Adipose tissue (tissue), 3 donors: ENCODE results near the gene GMIP. TPM values are rescaled to one million over a fixed set of nuclear protein-coding genes. Genes with fewer than 3 reads are reported as not detected.
"Not testable (repeated sequence)": the region's sequence is repeated elsewhere in the genome, so short reads cannot be mapped to it uniquely, and the experiment has no call there.

ENCODE experiments used
- H3K27ac ChIP-seq: one replicate; pipeline ENCODE4 v1.5.1; 2013; ENCODE audit warnings: low read depth, low read length
- WGBS, 3 donors: extraction: QIAGEN DNeasy Blood & Tissue Kit; methylation state at CpG; one replicate each; pipeline ENCODE4 v1.1.7; 2013; 5-methylcytosine and 5-hydroxymethylcytosine counted together
- polyA plus RNA-seq, 3 donors: library from polyadenylated mRNA; stranded (reverse); fragments of 200-250 nt; gene quantifications; one replicate each; pipeline ENCODE4 v1.2.3, GENCODE V29; 2013
- donor health status: healthy with polysubstance abuse.
- donor health status: Bipolar disorder and iron deficiency.
- donor health status: healthy.

Gene GMIP, protein sequence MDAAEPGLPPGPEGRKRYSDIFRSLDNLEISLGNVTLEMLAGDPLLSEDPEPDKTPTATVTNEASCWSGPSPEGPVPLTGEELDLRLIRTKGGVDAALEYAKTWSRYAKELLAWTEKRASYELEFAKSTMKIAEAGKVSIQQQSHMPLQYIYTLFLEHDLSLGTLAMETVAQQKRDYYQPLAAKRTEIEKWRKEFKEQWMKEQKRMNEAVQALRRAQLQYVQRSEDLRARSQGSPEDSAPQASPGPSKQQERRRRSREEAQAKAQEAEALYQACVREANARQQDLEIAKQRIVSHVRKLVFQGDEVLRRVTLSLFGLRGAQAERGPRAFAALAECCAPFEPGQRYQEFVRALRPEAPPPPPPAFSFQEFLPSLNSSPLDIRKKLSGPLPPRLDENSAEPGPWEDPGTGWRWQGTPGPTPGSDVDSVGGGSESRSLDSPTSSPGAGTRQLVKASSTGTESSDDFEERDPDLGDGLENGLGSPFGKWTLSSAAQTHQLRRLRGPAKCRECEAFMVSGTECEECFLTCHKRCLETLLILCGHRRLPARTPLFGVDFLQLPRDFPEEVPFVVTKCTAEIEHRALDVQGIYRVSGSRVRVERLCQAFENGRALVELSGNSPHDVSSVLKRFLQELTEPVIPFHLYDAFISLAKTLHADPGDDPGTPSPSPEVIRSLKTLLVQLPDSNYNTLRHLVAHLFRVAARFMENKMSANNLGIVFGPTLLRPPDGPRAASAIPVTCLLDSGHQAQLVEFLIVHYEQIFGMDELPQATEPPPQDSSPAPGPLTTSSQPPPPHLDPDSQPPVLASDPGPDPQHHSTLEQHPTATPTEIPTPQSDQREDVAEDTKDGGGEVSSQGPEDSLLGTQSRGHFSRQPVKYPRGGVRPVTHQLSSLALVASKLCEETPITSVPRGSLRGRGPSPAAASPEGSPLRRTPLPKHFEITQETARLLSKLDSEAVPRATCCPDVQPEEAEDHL
- polyA plus RNA-seq, result 10 to 100 TPM in 1 of 3 donors, 1 to 10 TPM in 2; 4.9 to 10.7 (median 6.6) TPM

DNA sequence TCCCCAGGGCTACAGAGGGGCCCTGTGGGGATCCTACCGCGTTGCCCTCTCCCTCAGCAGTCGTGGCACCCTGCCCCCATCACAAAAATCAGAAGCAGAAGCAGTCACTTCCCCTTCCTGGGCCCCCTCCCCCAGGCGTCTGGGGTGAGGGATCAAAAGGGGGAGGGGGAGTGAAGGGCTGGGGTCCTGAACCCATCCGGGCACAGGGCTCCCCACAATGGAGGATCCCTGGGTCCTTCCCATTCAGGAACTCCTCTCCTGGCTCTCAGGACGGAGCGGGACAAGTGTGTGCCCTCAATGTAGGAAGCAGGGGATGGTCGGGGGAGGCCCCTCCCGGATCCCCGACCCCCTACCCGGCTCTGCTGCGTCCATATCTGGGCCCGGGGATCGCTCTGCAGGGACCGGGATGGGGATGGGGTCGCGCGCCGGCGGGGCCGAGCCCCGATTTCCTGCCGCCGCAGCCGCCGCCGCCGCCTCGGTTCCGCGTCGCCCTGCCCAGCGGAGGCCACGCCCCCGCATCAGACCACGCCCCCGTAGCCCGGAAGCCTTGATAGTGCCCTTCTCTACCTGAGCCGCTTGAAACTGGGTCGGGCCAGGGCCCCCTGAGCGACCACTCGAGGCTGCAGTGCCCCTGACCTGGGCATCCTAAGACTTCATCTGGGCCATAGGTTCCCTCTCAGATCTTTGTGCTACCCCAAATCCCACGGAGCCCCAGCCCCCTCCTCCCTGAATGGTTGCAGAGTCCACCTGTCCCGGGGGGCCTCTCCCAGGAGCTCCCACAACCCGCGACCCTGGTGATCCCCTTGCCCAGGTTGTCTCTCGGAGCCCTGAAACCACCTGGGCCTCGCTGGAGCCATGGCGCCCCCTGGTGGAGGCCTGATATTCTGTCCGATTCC lies at the start of gene GMIP:
Gene GMIP (minus strand): TSS at position 500 of the 896 bp plus-strand sequence. CDS start 128 bp downstream, at position 372.
- no peak within 1 kb of the TSS for H3K27ac ChIP-seq
- 0 to 2% (median 0%) methylated on average over 38 to 50 of the region's 50 CpGs for WGBS, 3 donors

- H3K27ac ChIP-seq, result no peak overlapping the region
- 86 to 93% (median 90%) methylated on average over 10 of the region's 10 CpGs for WGBS, 3 donors
Measured at GRCh38 chr19:19691683-19692082, 48.2 kb upstream of the GMIP start.

DNA sequence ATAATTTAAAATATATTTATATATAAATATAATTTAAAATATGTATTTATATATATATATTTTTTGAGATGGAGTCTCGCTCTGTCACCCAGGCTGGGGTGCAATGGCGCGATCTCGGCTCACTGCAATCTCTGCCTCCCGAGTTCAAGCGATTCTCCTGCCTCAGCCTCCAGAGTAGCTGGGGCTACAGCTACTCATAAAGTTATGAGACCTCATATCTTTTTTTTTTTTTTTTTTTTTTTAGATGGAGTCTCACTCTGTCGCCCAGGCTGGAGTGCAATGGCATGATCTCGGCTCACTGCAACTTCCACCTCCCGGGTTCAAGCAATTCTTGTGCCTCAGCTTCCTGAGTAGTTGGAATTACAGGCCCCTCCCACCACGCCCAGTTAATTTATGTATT lies 45.6 kb upstream of the GMIP start:
- WGBS, 3 donors, result 98 to 99% (median 98%) methylated on average over 10 of the region's 10 CpGs

GRCh38 chr19:19687090-19687489 lies 43.6 kb upstream of the GMIP start:
- H3K27ac ChIP-seq, result no peak overlapping the region
- 97 to 100% (median 98%) methylated on average over 3 of the region's 3 CpGs for WGBS, 3 donors

More for the DNA sequence above, 45.6 kb upstream of the GMIP start:
- not testable (repeated sequence) for H3K27ac ChIP-seq

GRCh38 chr19:19686580-19686979 lies 43.1 kb upstream of the GMIP start:
- WGBS, 3 donors, result 96 to 99% (median 97%) methylated on average over 6 of the region's 6 CpGs
- H3K27ac ChIP-seq, result no peak overlapping the region

- 97 to 98% (median 98%) methylated on average over 15 of the region's 15 CpGs for WGBS, 3 donors
Measured at GRCh38 chr19:19686119-19686518, 42.7 kb upstream of the GMIP start.

GRCh38 chr19:19679176-19680073 lies 36.0 kb upstream of the GMIP start:
- H3K27ac ChIP-seq, result no peak overlapping the region
- WGBS, 3 donors, result 97 to 99% (median 98%) methylated on average over 20 of the region's 20 CpGs

More at GRCh38 chr19:19686119-19686518, 42.7 kb upstream of the GMIP start:
- not testable (repeated sequence) for H3K27ac ChIP-seq

- WGBS, 3 donors, result 93 to 97% (median 96%) methylated on average over 7 of the region's 7 CpGs
- H3K27ac ChIP-seq, result no peak overlapping the region
Measured at GRCh38 chr19:19677579-19677978, 34.1 kb upstream of the GMIP start.

- WGBS, 3 donors, result 99 to 100% (median 99%) methylated on average over 6 of the region's 6 CpGs
Measured at GRCh38 chr19:19674315-19674714, 30.9 kb upstream of the GMIP start.

DNA sequence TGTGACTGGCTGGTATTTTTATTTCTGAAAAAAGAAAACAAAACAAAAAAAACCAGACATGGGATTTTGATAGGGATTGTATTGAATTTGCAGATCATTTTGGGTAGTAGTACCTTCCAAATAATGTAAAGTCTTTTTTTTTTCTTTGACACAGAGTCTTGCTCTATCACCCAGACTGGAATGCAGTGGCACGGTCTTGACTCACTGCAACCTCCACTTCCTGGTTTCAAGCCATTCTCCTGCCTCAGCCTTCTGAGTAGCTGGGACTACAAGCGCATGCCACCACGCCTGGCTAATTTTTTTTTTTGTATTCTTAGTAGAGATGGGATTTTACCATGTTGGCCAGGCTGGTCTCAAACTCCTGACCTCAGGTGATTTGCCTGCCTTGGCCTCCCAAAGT lies 29.4 kb upstream of the GMIP start:
- H3K27ac ChIP-seq, result no peak overlapping the region
- 91 to 99% (median 93%) methylated on average over 3 of the region's 3 CpGs for WGBS, 3 donors

More at GRCh38 chr19:19674315-19674714, 30.9 kb upstream of the GMIP start:
- H3K27ac ChIP-seq, result no peak overlapping the region

- 69 to 82% (median 81%) methylated on average over 10 of the region's 10 CpGs for WGBS, 3 donors
- H3K27ac ChIP-seq, result no peak overlapping the region
Measured at GRCh38 chr19:19670070-19670551, 26.7 kb upstream of the GMIP start.

GRCh38 chr19:19668230-19669012 lies 25.0 kb upstream of the GMIP start, which contains the start of gene ZNF101:
TSS of gene ZNF101 (plus strand) at chr19:19668839. CDS start at chr19:19668964, 125 bp downstream.
- WGBS, 3 donors, result 1 to 6% (median 2%) methylated on average over 33 to 36 of the region's 36 CpGs
- H3K27ac ChIP-seq, result no peak within 1 kb of the TSS

GRCh38 chr19:19665420-19665948 lies 22.0 kb upstream of the GMIP start:
- 97 to 99% (median 97%) methylated on average over 22 of the region's 22 CpGs for WGBS, 3 donors
- not testable (repeated sequence) for H3K27ac ChIP-seq

GRCh38 chr19:19663256-19664120 lies 20.0 kb upstream of the GMIP start, which contains the start of gene ATP13A1:
TSS of gene ATP13A1 (minus strand) at chr19:19663676. CDS start at chr19:19663666, 10 bp downstream.
- peak within 1 kb of the TSS; percentile 92 for H3K27ac ChIP-seq

DNA sequence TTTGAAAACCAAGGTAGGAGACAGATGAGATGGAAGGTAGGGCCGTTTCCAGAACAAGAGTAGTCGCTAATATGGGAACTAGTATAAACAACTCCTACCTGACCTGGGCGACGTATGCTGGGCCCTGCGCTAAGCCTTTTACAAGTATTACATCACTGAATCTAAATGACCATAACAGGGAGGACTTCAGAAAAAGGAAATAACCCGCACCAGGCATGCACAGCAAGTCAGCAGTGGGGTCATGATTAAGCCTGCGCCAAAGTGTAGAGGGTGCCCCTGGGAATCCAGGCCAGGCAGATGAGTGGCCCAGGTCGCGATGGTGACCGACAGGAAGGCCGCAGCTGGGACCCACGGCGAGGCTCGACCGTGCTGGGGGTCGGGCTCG lies 19.4 kb upstream of the GMIP start:
- WGBS, 3 donors, result 3 to 9% (median 8%) methylated on average over 17 of the region's 17 CpGs
- H3K27ac ChIP-seq, result peak overlapping the region; percentile 92

More at GRCh38 chr19:19663256-19664120, 20.0 kb upstream of the GMIP start, which contains the start of gene ATP13A1:
- WGBS, 3 donors, result 0 to 1% (median 0%) methylated on average over 72 to 85 of the region's 85 CpGs
